ENCODE measurements around the gene IL1RAPL1.

Gene IL1RAPL1

DNA sequence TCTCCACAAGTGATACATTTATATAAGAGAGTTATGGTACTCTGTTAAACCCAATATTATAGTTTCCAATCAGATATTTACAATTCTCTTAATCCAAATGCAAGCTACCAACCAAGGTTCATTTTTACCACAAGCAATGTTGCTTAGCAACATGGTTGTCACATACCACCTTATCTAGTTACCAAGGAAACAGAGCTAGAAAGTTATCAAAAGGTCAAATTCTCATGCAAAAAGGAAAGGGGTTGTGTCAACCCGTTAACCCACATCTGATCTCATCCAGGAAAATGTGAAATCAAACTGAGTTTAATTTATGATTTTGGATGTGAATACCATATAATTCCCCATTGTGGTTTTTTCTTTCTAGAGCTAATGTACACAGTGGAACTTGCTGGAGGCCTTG, 1354.0 kb downstream of the IL1RAPL1 start:
- FAIRE-seq: no peak

- no peak for FAIRE-seq
Measured at GRCh38 chrX:29947225-29947624, 1360.0 kb downstream of the IL1RAPL1 start.

GRCh38 chrX:29948653-29949052, 1361.4 kb downstream of the IL1RAPL1 start:
- FAIRE-seq: no peak

DNA sequence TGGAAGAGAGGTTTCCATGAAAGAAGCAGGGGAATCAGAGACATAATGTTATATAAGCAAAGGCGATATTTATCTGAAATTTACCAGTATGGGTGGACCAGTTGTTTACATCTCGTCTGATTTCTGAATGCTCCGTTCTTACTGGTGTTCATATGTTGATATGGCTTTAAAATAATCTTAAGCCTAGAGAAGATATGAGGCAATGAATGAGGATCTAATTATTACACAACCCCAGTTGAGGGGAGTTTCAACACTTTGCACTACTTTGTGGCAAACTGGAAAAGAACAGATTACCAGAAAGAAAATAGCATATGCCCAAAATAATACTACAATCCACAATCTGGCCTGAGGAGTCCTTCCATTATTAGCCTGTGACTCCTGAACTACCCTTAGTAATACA, 1364.8 kb downstream of the IL1RAPL1 start:
- no peak for FAIRE-seq

- FAIRE-seq: no peak
Measured at GRCh38 chrX:29962061-29962460, 1374.8 kb downstream of the IL1RAPL1 start.

- FAIRE-seq: no peak
Measured at GRCh38 chrX:29965634-29966033, 1378.4 kb downstream of the IL1RAPL1 start.

GRCh38 chrX:29992083-29992482, 1404.8 kb downstream of the IL1RAPL1 start:
- FAIRE-seq: no peak

DNA sequence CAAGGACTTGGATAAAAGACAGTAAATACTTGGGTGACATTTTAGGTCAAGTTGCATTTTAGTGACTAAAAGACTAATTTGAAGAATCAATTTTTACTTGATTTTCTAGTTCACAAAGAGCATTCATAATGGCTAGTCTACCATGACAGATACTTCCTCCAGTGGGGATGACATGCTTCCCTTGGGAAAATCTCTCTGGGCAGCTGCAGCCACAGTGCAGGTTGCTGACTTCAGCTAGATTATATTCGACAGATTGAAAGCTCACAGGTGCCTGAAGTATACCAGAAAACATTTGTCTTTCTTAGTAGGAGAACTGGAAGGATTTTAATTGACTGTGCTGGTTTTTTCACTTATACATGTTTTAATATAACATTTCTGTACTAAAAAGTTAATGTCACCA, 1418.6 kb downstream of the IL1RAPL1 start:
- FAIRE-seq: no peak

Data from TTC549 (cell line).